Head of caudate nucleus (tissue), 42 donors: ENCODE results near the gene COL13A1.

Experiments used
- DNase-seq, 42 donors: peaks; one replicate each; pipeline versions ENCODE4 v3.0.0 to v3.0.0-alpha.2; 2020 to 2021; ENCODE audit warnings: mixed read lengths in 7 of 42
- intact Hi-C: fragments of 100-400 bp; cut with DNase I; formaldehyde crosslinking; loops from one replicate; pipeline ENCODE4 v1.15.0; 2022

Gene COL13A1

GRCh38 chr10:69963835-69964710 lies 162.4 kb downstream of the COL13A1 start:
- peak in 2 of 42 donors; percentile 25 for DNase-seq
- intact Hi-C loops = no loop called here

- DNase-seq = peak in 2 of 42 donors; percentile 13 to 24
- intact Hi-C loops = no loop called here
These were observed 163.4 kb downstream of the COL13A1 start for GRCh38 chr10:69965086-69965485.

GRCh38 chr10:69965919-69966662 lies 164.4 kb downstream of the COL13A1 start:
- intact Hi-C loops = no loop called here
- DNase-seq = peak in 2 of 42 donors; percentile 19 to 21

- intact Hi-C loops = no loop called here
- peak in 5 of 42 donors; percentile 12 to 44 (median 32) for DNase-seq
These were observed 167.1 kb downstream of the COL13A1 start for GRCh38 chr10:69968830-69969229.

GRCh38 chr10:69969977-69970376 lies 168.3 kb downstream of the COL13A1 start:
- intact Hi-C loops = no loop called here
- peak in 2 of 42 donors; percentile 28 to 34 for DNase-seq

- no peak for DNase-seq
- intact Hi-C loops = no loop called here
These were observed 171.3 kb downstream of the COL13A1 start for GRCh38 chr10:69972981-69973397.

- intact Hi-C loops = no loop called here
- DNase-seq = no peak
These were observed 172.0 kb downstream of the COL13A1 start for GRCh38 chr10:69973678-69974077.

- no peak for DNase-seq
- intact Hi-C loops = no loop called here
These were observed 172.9 kb downstream of the COL13A1 start for GRCh38 chr10:69974551-69975155.

- intact Hi-C loops = no loop called here
- DNase-seq = no peak
These were observed 175.3 kb downstream of the COL13A1 start for GRCh38 chr10:69976795-69977546.

GRCh38 chr10:69979174-69979573 lies 177.5 kb downstream of the COL13A1 start:
- DNase-seq = no peak
- intact Hi-C loops = no loop called here

- intact Hi-C loops = no loop called here
- DNase-seq = no peak
These were observed 179.0 kb downstream of the COL13A1 start for GRCh38 chr10:69980672-69981071.

GRCh38 chr10:69988094-69988493 lies 186.4 kb downstream of the COL13A1 start:
- intact Hi-C loops = no loop called here
- no peak for DNase-seq

- no peak for DNase-seq
- intact Hi-C loops = no loop called here
These were observed 189.4 kb downstream of the COL13A1 start for GRCh38 chr10:69991151-69991550.

GRCh38 chr10:69994262-69994661 lies 192.6 kb downstream of the COL13A1 start:
- intact Hi-C loops = no loop called here
- peak in 38 of 42 donors; percentile 7 to 67 (median 42) for DNase-seq

GRCh38 chr10:69996611-69997010 lies 194.9 kb downstream of the COL13A1 start:
- intact Hi-C loops = no loop called here
- no peak for DNase-seq

GRCh38 chr10:70000262-70000661 lies 198.6 kb downstream of the COL13A1 start:
- intact Hi-C loops = no loop called here
- no peak for DNase-seq

GRCh38 chr10:70007116-70007820 lies 205.6 kb downstream of the COL13A1 start:
- DNase-seq = no peak
- intact Hi-C loops = no loop called here
